ENCODE results near the gene SNX20.

DNA sequence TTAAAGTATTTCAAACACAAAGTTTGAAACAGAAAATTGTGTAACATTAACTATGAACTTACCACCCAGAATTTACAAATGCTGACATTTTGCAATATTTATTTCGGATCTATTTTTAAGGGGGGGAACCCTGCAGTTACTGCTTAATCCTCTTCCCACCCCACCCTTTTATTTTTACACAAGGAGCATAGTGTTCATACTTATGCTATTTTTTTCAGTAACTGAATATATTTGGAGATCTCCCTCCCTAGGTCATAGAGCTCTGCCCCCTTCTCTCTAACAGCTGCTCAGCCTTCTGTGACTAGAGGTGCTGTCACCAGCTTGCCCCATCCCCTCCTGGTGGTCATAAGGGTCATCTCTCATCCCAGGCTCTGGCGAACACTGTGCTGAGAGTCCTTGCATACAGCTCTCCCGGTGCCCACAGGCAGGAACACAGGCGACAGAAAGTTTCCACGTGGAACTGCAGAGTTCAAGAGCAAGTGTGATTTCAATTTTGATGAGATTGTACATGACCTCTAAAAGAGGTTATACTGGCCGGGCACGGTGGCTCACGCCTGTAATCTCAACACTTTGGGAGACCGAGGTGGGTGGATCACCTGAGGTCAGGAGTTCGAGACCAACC, 44.2 kb downstream of the SNX20 start:
- TF ChIP-seq, protein P1, sequence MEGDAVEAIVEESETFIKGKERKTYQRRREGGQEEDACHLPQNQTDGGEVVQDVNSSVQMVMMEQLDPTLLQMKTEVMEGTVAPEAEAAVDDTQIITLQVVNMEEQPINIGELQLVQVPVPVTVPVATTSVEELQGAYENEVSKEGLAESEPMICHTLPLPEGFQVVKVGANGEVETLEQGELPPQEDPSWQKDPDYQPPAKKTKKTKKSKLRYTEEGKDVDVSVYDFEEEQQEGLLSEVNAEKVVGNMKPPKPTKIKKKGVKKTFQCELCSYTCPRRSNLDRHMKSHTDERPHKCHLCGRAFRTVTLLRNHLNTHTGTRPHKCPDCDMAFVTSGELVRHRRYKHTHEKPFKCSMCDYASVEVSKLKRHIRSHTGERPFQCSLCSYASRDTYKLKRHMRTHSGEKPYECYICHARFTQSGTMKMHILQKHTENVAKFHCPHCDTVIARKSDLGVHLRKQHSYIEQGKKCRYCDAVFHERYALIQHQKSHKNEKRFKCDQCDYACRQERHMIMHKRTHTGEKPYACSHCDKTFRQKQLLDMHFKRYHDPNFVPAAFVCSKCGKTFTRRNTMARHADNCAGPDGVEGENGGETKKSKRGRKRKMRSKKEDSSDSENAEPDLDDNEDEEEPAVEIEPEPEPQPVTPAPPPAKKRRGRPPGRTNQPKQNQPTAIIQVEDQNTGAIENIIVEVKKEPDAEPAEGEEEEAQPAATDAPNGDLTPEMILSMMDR (IDR thresholded peaks at IDR 0.05; ENCODE audit: insufficient read depth, low read depth, low read length) = no peak
- no peak for TF ChIP-seq EZH2 (IDR thresholded peaks at IDR 0.05; ENCODE audit: insufficient read depth, low read length)

Data from astrocyte (in vitro differentiated cells and primary cell).